HL-60/S4 treated with phorbol 12-myristate 13-acetate at 8.2 ng/mL for 4 days and 3 days (cell line): ENCODE measurements around the gene SLC40A1.

Experiments used
- in situ Hi-C: fragments of 300-500 bp; cut with MboI; formaldehyde crosslinking; loops from 2 replicates; pipeline ENCODE4 v1.15.0; 2022; ENCODE audit warnings: low sequenced_read_pairs

SLC40A1 gene

DNA sequence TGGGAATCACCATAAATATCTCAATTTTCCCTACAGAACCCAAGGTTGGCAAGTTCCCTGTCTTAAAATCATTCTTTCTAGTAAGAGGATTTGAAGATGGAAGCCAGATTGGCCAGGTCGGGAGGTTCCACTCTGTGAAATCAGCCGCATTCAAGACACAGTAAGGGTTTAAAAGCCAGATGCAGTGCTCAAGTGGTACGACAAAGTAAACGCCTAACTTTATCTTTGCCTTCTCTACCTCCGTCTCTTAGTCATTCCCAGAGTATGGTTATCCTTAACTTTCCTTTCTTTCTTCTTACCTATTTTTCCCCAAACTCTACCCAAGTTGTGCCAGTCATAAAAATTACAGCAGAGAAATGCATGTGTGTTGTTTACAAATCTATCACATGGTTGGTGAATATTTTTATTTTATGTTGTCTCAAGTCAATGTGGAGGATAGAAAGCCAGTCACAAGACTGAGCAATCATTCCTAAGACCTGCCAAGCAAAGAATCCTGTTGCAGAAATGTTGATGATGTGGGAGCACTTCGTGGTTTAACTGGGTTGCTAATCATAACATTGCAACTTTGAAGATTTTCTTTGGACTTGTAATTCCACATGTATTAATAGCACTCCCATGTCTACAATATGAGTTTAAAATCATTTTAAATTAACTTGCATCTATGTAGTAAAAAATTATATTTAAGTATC, 62.6 kb downstream of the SLC40A1 start:
- in situ Hi-C loops = no loop called here

DNA sequence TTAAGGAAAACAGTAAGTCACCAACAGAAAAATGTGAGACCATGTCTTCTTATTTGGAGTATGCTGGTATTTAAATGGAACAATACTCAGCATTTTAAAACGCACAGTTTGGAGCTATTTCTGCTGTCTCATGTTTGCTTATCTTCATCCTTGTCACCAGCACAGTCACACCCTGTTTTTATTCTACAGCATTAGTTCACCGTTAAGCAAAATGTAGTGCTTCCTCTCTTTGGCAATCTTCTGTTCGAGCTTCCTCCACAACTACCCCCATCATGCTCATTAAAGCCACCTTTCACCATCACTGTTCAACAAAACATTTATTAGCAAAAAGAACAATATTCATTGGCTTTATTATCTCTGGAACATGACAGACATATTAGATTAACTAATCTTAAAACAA, 64.0 kb downstream of the SLC40A1 start:
- in situ Hi-C loops = no loop called here

DNA sequence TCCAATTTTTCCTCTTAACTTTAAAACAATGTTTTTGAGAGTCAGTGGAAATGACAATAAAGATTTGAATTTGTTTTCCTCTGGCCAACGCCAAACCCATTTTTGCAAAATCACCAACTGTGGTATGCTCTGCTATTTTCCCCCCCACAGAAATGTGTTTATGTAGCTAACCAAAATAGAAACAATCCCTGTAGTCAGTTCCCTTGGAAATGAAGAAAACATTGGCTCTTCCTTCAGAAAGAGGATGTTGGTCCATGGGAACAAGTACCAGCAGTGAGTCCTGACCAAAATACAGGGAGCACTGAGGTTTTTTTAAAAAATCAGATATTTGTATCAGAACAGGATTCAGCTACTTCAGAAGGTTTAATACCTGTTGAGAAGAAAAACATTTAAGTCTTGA, 65.3 kb downstream of the SLC40A1 start:
- in situ Hi-C loops = no loop called here

DNA sequence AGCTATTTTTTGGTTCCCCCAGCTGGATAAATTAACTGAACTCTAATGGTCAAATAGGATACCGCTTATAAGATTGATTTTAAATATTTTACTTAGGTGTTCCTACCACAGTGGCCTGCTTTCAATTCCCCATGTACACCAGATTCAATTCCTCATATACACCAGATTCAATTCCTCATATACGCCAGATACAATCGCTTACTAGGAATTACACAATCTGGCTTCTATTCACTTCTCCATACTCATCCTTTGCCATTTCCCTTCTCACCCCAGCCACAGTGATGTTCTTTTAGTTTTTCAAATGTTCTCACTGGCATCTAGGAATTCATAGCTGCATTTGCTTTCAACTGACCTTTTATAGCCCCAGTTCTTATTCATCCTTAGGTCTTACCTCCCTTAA, 66.5 kb downstream of the SLC40A1 start:
- in situ Hi-C loops = no loop called here

DNA sequence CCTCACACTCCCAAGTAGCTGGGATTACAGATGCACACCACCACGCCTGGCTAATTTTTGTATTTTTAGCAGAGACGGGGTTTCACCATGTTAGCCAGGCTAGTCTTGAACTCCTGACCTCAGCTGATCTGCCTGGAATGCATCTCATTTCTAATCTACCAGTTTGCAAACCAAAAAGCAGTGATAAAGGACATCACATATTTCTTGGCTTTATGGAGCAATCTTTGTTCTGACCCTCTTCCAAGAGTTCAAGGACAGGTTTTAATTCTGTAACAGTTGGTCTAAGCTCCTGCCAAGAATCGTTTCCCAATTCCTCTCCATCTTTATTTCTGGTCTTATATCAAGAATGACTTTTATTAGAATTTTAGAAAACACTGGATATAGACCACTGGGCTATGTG, 67.7 kb downstream of the SLC40A1 start:
- in situ Hi-C loops = no loop called here

DNA sequence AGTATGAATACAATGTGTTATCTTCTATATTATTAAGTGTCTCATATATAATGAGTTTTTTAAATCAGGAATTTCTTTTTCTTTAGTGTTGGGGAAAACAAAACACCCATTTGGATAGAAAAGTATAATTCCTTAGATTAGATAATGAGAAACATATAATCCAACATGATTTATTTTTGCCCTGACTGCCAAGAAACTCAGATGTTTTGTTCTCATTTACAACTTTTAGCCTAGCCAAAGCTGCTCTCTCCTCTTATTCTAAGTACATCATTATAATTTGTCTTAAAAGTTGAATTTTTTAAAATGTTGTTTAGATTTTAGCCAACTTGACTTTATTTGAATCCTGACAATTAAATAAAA, 68.6 kb downstream of the SLC40A1 start:
- in situ Hi-C loops = no loop called here

DNA sequence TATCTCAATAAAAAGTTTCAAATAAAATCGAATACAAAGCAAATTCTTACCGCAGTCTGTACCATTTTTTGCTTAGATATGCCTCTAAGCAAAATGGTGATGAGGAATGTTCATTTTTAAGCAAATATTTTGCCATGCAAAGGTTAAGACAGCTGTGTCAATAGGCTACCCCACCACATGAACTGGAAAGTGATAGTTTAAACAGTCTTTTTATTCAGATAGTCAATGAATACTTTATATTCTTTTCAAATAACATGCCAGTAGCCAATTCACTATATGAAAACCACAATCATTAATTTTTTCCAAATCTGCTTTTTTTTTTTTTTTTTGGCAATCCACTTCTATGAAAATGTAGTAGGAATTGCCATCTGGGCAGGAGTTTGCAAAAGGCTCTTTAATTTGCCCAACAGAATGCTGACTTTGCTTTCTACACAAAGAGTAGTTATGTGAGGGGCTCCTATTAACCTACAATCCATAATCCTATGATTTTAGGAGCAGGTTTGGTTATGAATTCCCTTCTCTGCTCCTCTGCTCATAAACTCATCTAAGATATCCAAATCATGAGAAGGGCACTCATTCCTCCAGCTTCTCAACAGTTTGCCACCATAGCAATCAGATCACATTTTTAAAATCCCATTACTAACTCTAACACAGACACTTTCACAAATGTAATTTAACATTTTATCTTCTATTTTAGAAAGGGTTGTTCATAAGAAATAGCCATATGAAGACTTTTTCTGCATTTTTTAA, 69.2 kb downstream of the SLC40A1 start:
- in situ Hi-C loops = no loop called here
